Measurements from ENCODE around the gene NDUFA8. TPM values are rescaled to one million over a fixed set of nuclear protein-coding genes. Genes with fewer than 3 reads are reported as not detected.
A peak's percentile ranks its signal among the peaks of the same experiment; 100 is the strongest.

The NDUFA8 gene
- total RNA-seq, 1 experiment from 2014 or later, result 60.7 TPM

DNA sequence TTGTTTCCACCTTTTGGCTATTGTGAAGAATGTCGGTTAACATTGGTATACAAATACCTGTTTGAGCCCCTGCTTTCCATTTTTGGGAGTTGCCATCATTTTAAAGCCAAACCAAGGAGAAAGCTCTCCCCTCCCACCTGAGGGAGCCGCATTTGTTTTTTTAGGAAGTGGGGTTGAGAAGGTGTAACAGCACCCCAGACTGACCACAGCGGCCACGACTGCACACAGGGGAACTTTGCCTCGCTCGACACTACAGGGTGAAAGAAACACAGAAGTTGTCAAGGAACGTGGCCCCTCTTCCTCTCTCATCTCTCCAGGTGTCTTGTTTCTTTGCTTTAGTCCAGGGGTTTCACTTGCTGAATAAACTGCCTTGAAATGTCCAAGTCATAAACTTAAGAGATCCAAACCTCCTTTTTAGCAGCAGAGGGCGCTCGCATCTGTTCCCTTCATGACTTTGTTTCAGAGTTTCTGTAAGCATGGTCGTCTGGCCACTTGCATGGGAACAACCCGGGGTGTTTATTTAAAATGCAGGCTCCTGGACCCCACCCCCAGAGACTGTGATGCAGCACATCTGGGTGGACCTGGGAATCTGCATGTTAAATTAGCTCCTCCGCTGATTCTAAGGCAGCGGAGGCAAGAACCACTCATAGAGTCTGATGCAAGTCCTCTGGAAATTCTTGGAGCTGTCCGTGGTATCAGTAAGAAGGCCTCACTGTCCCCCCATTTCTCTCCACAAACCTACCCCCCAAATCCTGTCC lies 64.4 kb downstream of the NDUFA8 start:
- H3K79me1 ChIP-seq (ENCODE audit: insufficient read depth, low read depth, low read length, poor library complexity, severe bottlenecking), result no peaks in the 10 kb centered on the region
- peak; percentile 86 for TF ChIP-seq CTCF (conservative IDR thresholded peaks at IDR 0.05)
- peak overlapping the region; percentile 9 for H3K4me2 ChIP-seq (ENCODE audit: insufficient read depth, insufficient read length, low read length)
- no peaks in the 10 kb centered on the region; the same call in 1 of the 2 replicates for H3K27me3 ChIP-seq (ENCODE audit: insufficient read depth, low read length)
- peaks cover 0 to 2% of the 10 kb centered on the region in 2 experiments; a peak in 2 of 5 replicates for H3K9me3 Mint-ChIP-seq
- H2BK20ac ChIP-seq (ENCODE audit: low read depth, low read length, poor library complexity, severe bottlenecking), result no peak overlapping the region
- no peak overlapping the region for H2BK15ac ChIP-seq (ENCODE audit: low read depth, low read length)
- H4K5ac ChIP-seq (ENCODE audit: insufficient read length, low read depth, low read length), result no peak overlapping the region
- H3K4me3 Mint-ChIP-seq, result peak overlapping the region; percentile 4 to 68; a peak in 4 of 5 replicates
- H3K4ac ChIP-seq (ENCODE audit: low read depth, low read length), result no peak overlapping the region
- no peak overlapping the region for H2BK5ac ChIP-seq (ENCODE audit: insufficient read length, low read length)
- 0 out of 7 replicates have a peak, but pooled peaks cover 0 to 1% (median 0%) of the 10 kb centered on the region in 3 experiments for H3K36me3 Mint-ChIP-seq (ENCODE audit: insufficient read depth in 1 of 3, low read depth in 3 of 3)
- H4K8ac ChIP-seq (replicated peaks; ENCODE audit: insufficient read length, low read depth, low read length), result no peak overlapping the region
- H3K18ac ChIP-seq (ENCODE audit: insufficient read length, low read depth, low read length), result no peak overlapping the region
- H2BK12ac ChIP-seq (ENCODE audit: insufficient read length, low read depth, low read length), result no peak overlapping the region
- peaks cover 47% of the 10 kb centered on the region for H3K27me3 Mint-ChIP-seq (ENCODE audit: low read depth)
- no peak overlapping the region for H3T11ph ChIP-seq (ENCODE audit: low read length)
- H3K9ac ChIP-seq (ENCODE audit: extremely low read depth, insufficient read length, low read length), result no peak overlapping the region
- peak; percentile 65 for DNase-seq
- H4K20me1 ChIP-seq (ENCODE audit: control insufficient read depth, insufficient read depth, insufficient read length), result peaks cover 2% of the 10 kb centered on the region
- no peaks in the 10 kb centered on the region for H3K79me2 ChIP-seq (ENCODE audit: insufficient read depth, low read length)
- H3K23me2 ChIP-seq (ENCODE audit: insufficient read length, low read depth, low read length, poor library complexity, severe bottlenecking), result peaks cover 13% of the 10 kb centered on the region
- no peak overlapping the region for H3K27ac Mint-ChIP-seq
- H3K4me1 Mint-ChIP-seq, result peaks cover 9 to 14% of the 10 kb centered on the region in 2 experiments
- no peak overlapping the region for H3K23ac ChIP-seq (ENCODE audit: insufficient read length, low read depth, low read length)
- H4K91ac ChIP-seq (ENCODE audit: insufficient read length, low read depth, low read length), result no peak overlapping the region
- no peaks in the 10 kb centered on the region for H3K4me1 ChIP-seq (ENCODE audit: insufficient read depth, low read length)
- H2AK5ac ChIP-seq (ENCODE audit: insufficient read length, low read length), result no peak overlapping the region
- H2AFZ ChIP-seq (ENCODE audit: low read length), result no peak overlapping the region
- H3K56ac ChIP-seq (ENCODE audit: insufficient read length, low read depth, low read length), result no peak overlapping the region
- WGBS (ENCODE audit: extremely low coverage, insufficient read length, low lambda C conversion rate), result no CpG with 5 or more reads among the region's 14 CpGs
- H3K14ac ChIP-seq (ENCODE audit: insufficient read depth, low read length), result no peak overlapping the region
- no peak overlapping the region for H3K27ac ChIP-seq (ENCODE audit: insufficient read length, low read depth, low read length)
- no peak overlapping the region for H2BK120ac ChIP-seq (ENCODE audit: low read depth, low read length, poor library complexity, severe bottlenecking)
- H3K9me3 ChIP-seq (ENCODE audit: control insufficient read depth, low read depth, low read length), result no peaks in the 10 kb centered on the region

Small RNA genes lying within 50 kb of the gene (microRNA-seq; reads per million reads assigned to microRNA genes)
- not detected for gene MIR4478 (ENCODE audit: borderline microRNAs expressed)

Other genes starting within 250 kb of the NDUFA8 start
- 1.5 and 1.9 TPM in 2 replicates for gene TTLL11, start 66.5 kb downstream of the NDUFA8 start, total RNA-seq (2021)
- gene MORN5, start 129 bp upstream of the NDUFA8 start, total RNA-seq (2021), result not detected in 2 replicates
- gene LHX6, start 69.2 kb upstream of the NDUFA8 start, total RNA-seq (2021), result 1.6 and 1.8 TPM in 2 replicates
- gene RBM18, start 105.1 kb upstream of the NDUFA8 start, total RNA-seq (2021), result 18.3 and 18.9 TPM in 2 replicates
- 31.6 and 33.7 TPM in 2 replicates for gene MRRF, start 105.1 kb upstream of the NDUFA8 start, total RNA-seq (2021)
- 1.0 and 1.3 TPM in 2 replicates for gene PTGS1, start 211.2 kb upstream of the NDUFA8 start, total RNA-seq (2021)

Measured in H9 (cell line).